A549 (cell line): ENCODE data around the gene PDE8B. TPM values are rescaled to one million over a fixed set of nuclear protein-coding genes. Genes with fewer than 3 reads are reported as not detected.

Experiments
- ATAC-seq, 2 experiments: fragments of 200-7000 bp in 1 of 2; fragments of >200 bp in 1 of 2; cut with Nextera tagmentation in 1 of 2; cut with Tn5 transposase in 1 of 2; 3 replicates each; pipeline versions ENCODE4 v1.8.0 to v1.9.1; 2018 to 2020; ENCODE audit warnings: mild to moderate bottlenecking in 1 of 2, moderate library complexity in 1 of 2
- CTCF ChIA-PET: fragments of 300-600 bp; sonication (Branson Sonifier 250); formaldehyde crosslinking; extraction: SDS; loops from one replicate; lab custom pipeline; 2021; ENCODE audit warnings: antibody characterized with exemption, inconsistent platforms; lab: Yijun Ruan, JAX
- POLR2A ChIA-PET: fragments of 350-600 bp; formaldehyde crosslinking; extraction: SDS; loops from one replicate; lab custom pipeline; 2021; ENCODE audit warnings: antibody characterized with exemption, inconsistent platforms; lab: Yijun Ruan, JAX
- DNase-seq, 2 experiments: peaks; one replicate each; pipeline versions ENCODE4 v3.0.0 to v3.0.0-alpha.2; 2011 to 2016; ENCODE audit warnings: low read depth in 1 of 2, low spot score in 1 of 2
- FAIRE-seq: peaks from 2 replicates; lab custom pipeline; 2011; peaks lifted over from hg19 to GRCh38; lab: Jason Lieb, UNC
- H3K27ac ChIP-seq, 2 experiments: fragments of >200 bp; sonication (Bioruptor Twin); formaldehyde crosslinking; 3 replicates each; pipeline ENCODE4 v1.5.1; 2016 to 2017
- H3K4me1 ChIP-seq: fragments of >200 bp; sonication (Bioruptor Twin); formaldehyde crosslinking; 3 replicates; pipeline ENCODE4 v1.6.1; 2016
- H3K4me2 ChIP-seq: fragments of >200 bp; sonication (Bioruptor Twin); formaldehyde crosslinking; 3 replicates; pipeline ENCODE4 v1.6.1; 2016
- H3K4me3 ChIP-seq: fragments of >200 bp; sonication (Bioruptor Twin); formaldehyde crosslinking; 3 replicates; pipeline ENCODE4 v1.5.1; 2016
- H3K9me3 ChIP-seq: fragments of >200 bp; sonication (Bioruptor Twin); formaldehyde crosslinking; 3 replicates; pipeline ENCODE4 v1.6.1; 2016
- BHLHE40 ChIP-seq: IDR thresholded peaks from 2 replicates; pipeline ENCODE4 v1.6.1; 2012; ENCODE audit warnings: low read depth, low read length, inconsistent platforms
- CTCF ChIP-seq: fragments of >200 bp; sonication (Bioruptor Twin); formaldehyde crosslinking; IDR thresholded peaks from 3 replicates; pipeline ENCODE4 v1.5.1; 2016
- E2F6 ChIP-seq: IDR thresholded peaks from 2 replicates; pipeline ENCODE4 v1.6.1; 2012; ENCODE audit warnings: low read depth, borderline replicate concordance
- EHMT2 ChIP-seq: fragments of 200-600 bp; sonication (generic); IDR thresholded peaks from 2 replicates; pipeline ENCODE4 v1.6.1; 2016; ENCODE audit warnings: antibody characterized with exemption, low read depth, mild to moderate bottlenecking, moderate library complexity
- ELK1 ChIP-seq: fragments of 150-350 bp; IDR thresholded peaks from 2 replicates; pipeline ENCODE4 v1.6.1; 2014; ENCODE audit warnings: low read depth, mild to moderate bottlenecking, low read length
- EP300 ChIP-seq, 2 experiments: fragments of >200 bp; sonication (Bioruptor Twin); formaldehyde crosslinking; IDR thresholded peaks; 2 replicates in 1 of 2; 3 replicates in 1 of 2; pipeline ENCODE4 v1.6.1; 2016 to 2017
- FOSB ChIP-seq: fragments of 250-450 bp; sonication (Bioruptor Pico); IDR thresholded peaks from 2 replicates; pipeline ENCODE4 v1.5.0; 2020; ENCODE audit warnings: mild to moderate bottlenecking, moderate library complexity
- FOSL2 ChIP-seq, 2 experiments: fragments of 450-650 bp in 1 of 2; fragments of >200 bp in 1 of 2; sonication (Bioruptor Twin) in 1 of 2; formaldehyde crosslinking; IDR thresholded peaks; 2 replicates each; pipeline versions ENCODE4 v1.5.0 to v1.6.1; 2016 to 2020; ENCODE audit warnings: mild to moderate bottlenecking in 1 of 2, moderate library complexity in 1 of 2
- HDAC2 ChIP-seq: fragments of 200-600 bp; sonication (generic); IDR thresholded peaks from 2 replicates; pipeline ENCODE4 v1.6.1; 2016
- HEYL ChIP-seq: fragments of 250-450 bp; sonication (Bioruptor Pico); IDR thresholded peaks from 2 replicates; pipeline ENCODE4 v1.8.0; 2021; ENCODE audit warnings: mild to moderate bottlenecking, moderate library complexity
- HOXA7 ChIP-seq: fragments of 250-450 bp; sonication (Bioruptor Pico); IDR thresholded peaks from 2 replicates; pipeline ENCODE4 v1.5.0; 2020; ENCODE audit warnings: mild to moderate bottlenecking, moderate library complexity
- HOXB13 ChIP-seq: fragments of 250-450 bp; sonication (Bioruptor Pico); IDR thresholded peaks from 2 replicates; pipeline ENCODE4 v1.5.0; 2020; ENCODE audit warnings: low read depth, mild to moderate bottlenecking, moderate library complexity
- HOXB5 ChIP-seq: fragments of 250-450 bp; sonication (Bioruptor Pico); IDR thresholded peaks from 2 replicates; pipeline ENCODE4 v1.5.0; 2020; ENCODE audit warnings: mild to moderate bottlenecking, moderate library complexity
- JUNB ChIP-seq: fragments of >200 bp; sonication (Bioruptor Twin); formaldehyde crosslinking; IDR thresholded peaks from 2 replicates; pipeline ENCODE4 v1.6.1; 2016
- KDM1A ChIP-seq: fragments of 200-600 bp; sonication (generic); IDR thresholded peaks from 2 replicates; pipeline ENCODE4 v1.6.1; 2016; ENCODE audit warnings: low read depth, mild to moderate bottlenecking
- RFX5 ChIP-seq: fragments of 450-650 bp; IDR thresholded peaks from 2 replicates; pipeline ENCODE4 v1.7.1; 2014; ENCODE audit warnings: antibody characterized with exemption, mild to moderate bottlenecking, moderate library complexity
- RNF2 ChIP-seq: fragments of 200-600 bp; sonication (generic); IDR thresholded peaks from 2 replicates; pipeline ENCODE4 v1.6.1; 2016; ENCODE audit warnings: low read depth, mild to moderate bottlenecking, antibody characterized with exemption, moderate library complexity, borderline replicate concordance
- SREBF2 ChIP-seq: fragments of 450-650 bp; IDR thresholded peaks from 2 replicates; pipeline ENCODE4 v1.6.1; 2014; ENCODE audit warnings: mild to moderate bottlenecking, moderate library complexity
- TP53 ChIP-seq: fragments of 250-450 bp; sonication (Bioruptor Pico); IDR thresholded peaks from 2 replicates; pipeline ENCODE4 v1.5.0; 2021; ENCODE audit warnings: mild to moderate bottlenecking, moderate library complexity
- ZFP36 ChIP-seq: fragments of 450-650 bp; IDR thresholded peaks from 2 replicates; pipeline ENCODE4 v1.6.1; 2014; ENCODE audit warnings: borderline replicate concordance; ENCODE audit not compliant: partially characterized antibody
- WGBS: methylation state at CpG from one replicate; pipeline ENCODE4 v1.1.6; 2017; ENCODE audit errors: missing lambda C conversion rate; 5-methylcytosine and 5-hydroxymethylcytosine counted together
- polyA plus RNA-seq, 4 experiments: library from polyadenylated mRNA; depleted of rRNA in 3 of 4; stranded (reverse); fragments of >200 nt; fragmentation: RNase III in 1 of 4; extraction: RNeasy Plus Mini Kit Qiagen cat#74134 plus additional on column Dnase treatment in 1 of 4; gene quantifications; 2 replicates in 3 of 4; 3 replicates in 1 of 4; pipeline ENCODE4 v1.2.3, GENCODE V29; 2011 to 2017

The PDE8B gene
- polyA plus RNA-seq, 2 of the 4 experiments (the other 2 are of a cell fraction), result 2.0 to 4.0 TPM

GRCh38 chr5:77418162-77418561 is 207.7 kb downstream of the PDE8B start:
- WGBS, result 82% methylated on average over 5 of the region's 5 CpGs
- POLR2A ChIA-PET, result no interaction called here
- H3K4me3 ChIP-seq, result no peak overlapping the region
- no peaks in the 10 kb centered on the region for H3K9me3 ChIP-seq
- DNase-seq, result no peak
- no peaks in the 10 kb centered on the region for H3K4me1 ChIP-seq
- FAIRE-seq, result no peak
- CTCF ChIA-PET, result interaction anchor here (1.3 kb wide), 1 partner anchor 94 kb away, joined by 3 read pairs; no protein-coding TSS in a partner anchor
- ATAC-seq, result no peak
- no peak for TF ChIP-seq HOXA7 (CRISPR knock-in tag)
- no peak for TF ChIP-seq JUNB
- TF ChIP-seq BHLHE40, result no peak
- TF ChIP-seq HOXB13 (CRISPR knock-in tag), result no peak
- TF ChIP-seq ELK1, result no peak
- TF ChIP-seq RFX5, result no peak
- no peak for TF ChIP-seq CTCF
- TF ChIP-seq FOSB (CRISPR knock-in tag), result no peak
- no peak for TF ChIP-seq KDM1A
- TF ChIP-seq EP300 (IDR thresholded peaks at IDR 0.05), result no peak
- TF ChIP-seq HOXB5, result no peak
- no peak for TF ChIP-seq HEYL
- TF ChIP-seq SREBF2, result no peak
- TF ChIP-seq TP53 (CRISPR knock-in tag), result no peak
- TF ChIP-seq HDAC2, result no peak
- TF ChIP-seq, all 56 proteins: peak for 0
- Histone ChIP-seq H3K27ac (no peak overlapping the region), H3K4me2 (no peak overlapping the region)

- POLR2A ChIA-PET, result no interaction called here
- Histone ChIP-seq H3K27ac (no peak overlapping the region), H3K4me1 (no peaks in the 10 kb centered on the region), H3K9me3 (no peaks in the 10 kb centered on the region), H3K4me3 (no peak overlapping the region), H3K4me2 (no peak overlapping the region)
- ATAC-seq (peak; percentile 41 to 55; a peak in 3 of 6 replicates), DNase-seq (no peak), FAIRE-seq (no peak)
- TF ChIP-seq RNF2, result no peak
- no peak for TF ChIP-seq E2F6
- no peak for TF ChIP-seq HEYL
- no peak for TF ChIP-seq FOSL2 (IDR thresholded peaks at IDR 0.05)
- TF ChIP-seq FOSL2 (CRISPR knock-in tag; IDR thresholded peaks at IDR 0.05), result no peak
- no peak for TF ChIP-seq ZFP36
- TF ChIP-seq HOXB13 (CRISPR knock-in tag), result no peak
- no peak for TF ChIP-seq HOXB5
- TF ChIP-seq EHMT2, result no peak
- no peak for TF ChIP-seq CTCF
- 65% methylated on average over 11 of the region's 13 CpGs for WGBS
- CTCF ChIA-PET, result interaction anchor here (0.7 to 1.3 kb wide), 2 partner anchors 18 to 95 kb away, joined by 3 read pairs; no protein-coding TSS in a partner anchor
These were observed 208.4 kb downstream of the PDE8B start for GRCh38 chr5:77418601-77419581.
